RCC 7860 (cell line): ENCODE measurements around the gene RPP25L.
"Not testable (repeated sequence)": the region's sequence is repeated elsewhere in the genome, so short reads cannot be mapped to it uniquely, and the experiment has no call there.

Source experiments
- DNase-seq: peaks from one replicate; pipeline ENCODE4 v3.0.0-alpha.2; 2015; ENCODE audit warnings: low spot score
- FAIRE-seq: peaks from 2 replicates; lab custom pipeline; 2012; peaks lifted over from hg19 to GRCh38; lab: Jason Lieb, UNC

RPP25L gene, protein sequence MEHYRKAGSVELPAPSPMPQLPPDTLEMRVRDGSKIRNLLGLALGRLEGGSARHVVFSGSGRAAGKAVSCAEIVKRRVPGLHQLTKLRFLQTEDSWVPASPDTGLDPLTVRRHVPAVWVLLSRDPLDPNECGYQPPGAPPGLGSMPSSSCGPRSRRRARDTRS

DNA sequence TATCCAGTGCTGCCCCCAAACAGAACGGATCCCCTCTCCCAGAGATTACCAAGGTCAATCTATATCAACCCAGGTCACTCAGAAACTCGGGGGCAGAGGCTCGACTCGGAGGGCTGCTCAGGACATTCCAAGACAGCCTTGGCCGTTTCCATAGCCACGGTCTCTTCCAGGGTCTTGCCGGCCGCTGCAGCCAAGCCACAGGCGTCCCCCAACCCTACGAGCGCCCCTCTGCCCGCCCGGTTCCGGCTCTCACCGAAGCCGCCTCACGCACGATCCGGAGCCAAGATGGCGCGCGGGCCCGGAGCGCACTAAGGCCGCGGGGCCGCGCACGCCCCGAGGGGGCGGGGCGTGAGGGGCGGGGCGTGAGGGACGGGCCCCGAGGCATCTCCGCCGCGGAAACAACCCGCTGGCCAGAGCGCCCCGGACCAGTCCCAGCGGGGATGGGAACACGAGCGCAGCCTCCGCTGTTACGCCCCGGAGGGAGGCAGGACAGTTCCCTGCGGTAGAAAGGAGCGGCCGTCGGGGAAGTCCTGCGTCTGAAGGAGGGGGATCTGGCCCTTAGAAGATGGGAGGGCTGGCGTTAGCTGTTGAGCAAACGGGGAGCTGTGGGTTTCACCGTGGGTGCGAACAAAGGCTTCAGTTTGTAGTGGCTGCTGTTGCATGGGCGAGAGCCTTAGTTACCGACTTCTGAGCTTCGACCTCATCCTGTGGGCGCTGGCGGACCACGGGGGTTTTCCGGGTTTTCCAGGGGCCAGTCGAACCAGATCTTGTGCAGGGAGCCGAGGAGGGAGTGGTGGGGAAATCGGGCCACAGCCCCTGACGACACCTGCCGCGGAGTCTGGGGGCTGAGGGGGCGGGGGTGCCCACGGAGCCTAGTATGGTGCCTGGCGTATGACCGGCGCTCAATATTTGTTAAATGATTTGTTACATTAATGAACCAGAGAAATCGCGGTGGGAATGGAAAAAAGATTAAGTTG, at the start of gene RPP25L:
TSS of gene RPP25L (minus strand) at position 287 of the 977 bp plus-strand sequence. CDS start 801 bp downstream, outside the sequence.
- DNase-seq (peak; percentile 49), FAIRE-seq (no peak)

DNA sequence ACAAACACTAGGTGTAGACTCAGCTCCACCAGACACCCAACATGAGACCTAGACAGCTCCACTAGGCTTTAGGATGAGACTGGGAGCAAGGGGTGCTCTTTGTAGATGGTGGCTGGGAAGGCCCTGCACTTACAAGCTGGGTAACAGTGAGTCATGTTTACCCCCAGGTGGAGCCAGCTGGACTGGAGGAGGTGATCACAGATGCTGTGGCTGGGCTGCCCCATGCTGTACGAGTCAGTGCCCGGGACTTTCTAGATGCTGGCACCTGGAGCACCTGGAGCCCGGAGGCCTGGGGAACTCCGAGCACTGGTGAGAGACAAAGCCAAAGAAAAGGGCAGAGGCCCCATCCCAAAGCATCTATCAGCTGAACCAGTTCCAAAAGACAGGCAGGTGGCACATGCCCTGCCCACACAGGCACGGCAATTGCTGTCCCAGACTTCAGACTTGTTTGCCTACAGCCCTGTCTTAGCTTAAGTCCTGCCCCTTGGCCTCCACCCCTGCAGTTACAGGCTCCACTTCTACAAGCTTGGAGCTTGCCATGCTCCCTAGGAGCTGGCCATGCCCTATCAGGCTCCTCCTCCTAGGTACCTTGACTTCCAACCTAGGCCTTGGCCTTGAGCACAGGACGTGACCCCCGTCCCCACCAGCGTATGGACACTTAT, 47.8 kb upstream of the RPP25L start:
- FAIRE-seq = no peak

DNA sequence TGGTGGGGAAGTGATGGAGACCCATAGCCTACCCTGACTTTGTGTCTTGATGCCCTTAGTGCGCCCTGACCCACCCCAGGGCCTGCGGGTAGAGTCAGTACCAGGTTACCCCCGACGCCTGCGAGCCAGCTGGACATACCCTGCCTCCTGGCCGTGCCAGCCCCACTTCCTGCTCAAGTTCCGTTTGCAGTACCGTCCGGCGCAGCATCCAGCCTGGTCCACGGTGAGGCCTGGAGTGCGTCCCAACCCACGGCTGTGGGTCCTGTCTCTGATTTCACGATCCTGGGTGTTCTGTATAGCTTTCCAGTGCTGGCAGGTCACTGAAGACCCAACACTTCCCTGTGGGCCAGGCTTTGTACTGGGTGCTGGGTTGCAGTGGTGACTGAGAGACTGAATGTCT, 46.6 kb upstream of the RPP25L start:
- FAIRE-seq (no peak), DNase-seq (no peak)

More for the DNA sequence above, 47.8 kb upstream of the RPP25L start:
- no peak for DNase-seq

DNA sequence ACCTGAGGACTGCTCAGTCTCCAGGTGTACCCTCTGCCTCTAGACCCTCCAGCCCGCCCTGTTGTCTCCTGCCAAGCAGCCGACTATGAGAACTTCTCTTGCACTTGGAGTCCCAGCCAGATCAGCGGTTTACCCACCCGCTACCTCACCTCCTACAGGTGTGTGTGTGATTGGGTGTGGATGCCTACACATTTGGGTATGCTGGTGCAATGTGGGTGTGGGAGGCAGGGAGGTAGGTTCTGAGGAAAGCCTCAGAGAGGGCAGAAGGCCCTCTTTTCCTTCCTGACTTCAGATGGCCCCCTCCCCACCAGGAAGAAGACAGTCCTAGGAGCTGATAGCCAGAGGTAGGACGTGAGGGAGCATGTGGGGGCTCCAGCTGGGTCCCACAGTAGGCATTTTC, 45.1 kb upstream of the RPP25L start:
- no peak for FAIRE-seq
- no peak for DNase-seq

DNA sequence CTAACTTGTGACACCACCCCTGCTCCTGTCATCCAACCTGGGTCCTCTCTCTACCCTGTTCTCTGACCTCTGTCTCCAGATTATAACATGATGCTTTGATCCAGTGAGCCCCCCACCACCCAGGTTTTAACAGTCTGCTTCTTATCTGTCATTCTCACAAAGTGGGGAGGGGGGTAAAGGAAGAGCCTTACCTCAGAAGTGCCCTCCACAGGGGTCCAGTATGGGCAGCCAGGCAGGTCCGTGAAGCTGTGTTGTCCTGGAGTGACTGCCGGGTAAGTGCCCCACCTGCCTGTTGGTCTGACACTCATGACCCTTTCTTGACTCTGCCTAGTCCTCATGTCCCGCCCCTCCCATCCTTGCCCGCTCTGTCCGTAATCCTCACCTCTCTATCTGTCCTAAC, 43.5 kb upstream of the RPP25L start:
- FAIRE-seq (no peak), DNase-seq (no peak)

DNA sequence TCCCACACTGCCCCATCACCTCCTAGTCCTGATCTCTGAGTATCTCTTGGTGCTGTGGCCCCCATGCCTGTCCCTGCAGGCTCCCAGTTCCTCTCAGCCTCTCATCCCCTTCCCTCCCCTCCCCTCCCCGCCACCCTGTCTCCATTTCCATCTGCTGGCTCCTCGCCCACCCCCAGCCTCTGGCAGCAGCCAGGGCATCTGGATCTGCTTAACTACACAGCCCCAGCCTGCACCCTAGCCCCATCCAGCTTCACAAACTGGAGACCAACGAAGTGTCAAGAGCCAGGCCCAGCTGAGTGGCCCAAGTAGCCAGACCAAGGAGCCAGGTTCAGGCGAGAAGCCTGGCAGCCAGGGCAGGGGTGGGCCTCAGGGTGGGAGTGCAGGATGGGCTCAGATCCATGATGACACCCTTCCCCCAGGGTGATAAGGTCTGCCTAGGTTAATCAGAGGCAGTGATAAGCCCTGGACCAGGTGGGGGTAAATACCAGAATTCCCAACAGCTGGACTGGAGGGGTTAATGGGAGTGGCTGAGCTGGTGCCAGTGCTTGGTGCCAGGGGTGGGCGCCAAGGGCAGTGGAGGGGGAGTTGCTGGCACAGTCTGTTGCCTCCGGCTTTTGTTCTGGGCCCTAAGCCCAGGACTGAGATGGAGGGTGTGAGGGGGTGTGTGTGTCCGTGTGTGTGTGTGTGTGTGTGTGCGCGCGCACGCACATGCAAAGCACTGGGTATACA, 42.6 kb upstream of the RPP25L start:
- FAIRE-seq (no peak), DNase-seq (no peak)

DNA sequence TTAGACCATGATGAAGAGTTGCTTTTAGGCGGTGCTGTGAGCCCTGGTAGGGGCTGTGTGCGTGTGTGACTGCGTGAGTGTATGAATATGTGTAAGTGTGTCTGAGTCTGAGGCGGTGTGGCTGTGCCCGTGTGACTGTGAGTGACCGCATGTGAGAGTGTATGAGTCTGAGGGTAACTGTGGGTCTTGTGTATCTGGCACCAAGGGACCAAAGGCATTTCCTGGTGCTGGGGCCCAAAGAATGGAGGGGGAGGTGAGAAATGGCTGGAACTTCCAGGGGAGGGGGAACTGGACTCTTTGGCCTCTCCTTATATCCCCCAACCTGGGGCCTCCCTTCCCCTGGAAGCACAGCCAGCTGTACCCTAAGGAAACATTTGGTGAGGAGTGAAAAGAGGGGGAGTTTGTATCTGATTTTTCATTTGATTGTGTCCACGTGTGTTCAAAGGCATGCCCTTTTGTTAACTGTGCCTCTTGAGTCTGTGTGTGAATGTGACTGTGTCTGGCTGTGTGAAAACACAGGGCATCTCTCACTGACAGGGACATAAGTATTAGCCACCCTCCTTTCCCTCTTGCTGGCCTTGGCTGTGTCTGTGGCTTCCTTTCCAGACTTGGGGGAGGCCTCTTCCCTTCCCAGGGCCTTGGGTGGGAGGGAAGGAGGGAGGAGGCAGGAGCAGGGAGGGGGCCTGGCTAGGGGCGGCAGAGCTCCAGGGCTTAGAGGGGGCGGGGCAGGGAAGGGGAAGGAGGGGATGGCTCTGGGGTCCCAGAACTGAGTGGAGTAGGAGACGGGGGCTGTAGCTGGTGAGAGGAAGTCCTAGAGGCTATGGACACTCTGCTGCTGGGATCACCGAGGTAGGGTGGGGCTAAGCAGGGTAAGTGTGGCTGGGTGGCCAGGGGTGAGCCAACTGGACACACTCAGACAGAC, 41.5 kb upstream of the RPP25L start:
- DNase-seq = no peak
- no peak for FAIRE-seq

DNA sequence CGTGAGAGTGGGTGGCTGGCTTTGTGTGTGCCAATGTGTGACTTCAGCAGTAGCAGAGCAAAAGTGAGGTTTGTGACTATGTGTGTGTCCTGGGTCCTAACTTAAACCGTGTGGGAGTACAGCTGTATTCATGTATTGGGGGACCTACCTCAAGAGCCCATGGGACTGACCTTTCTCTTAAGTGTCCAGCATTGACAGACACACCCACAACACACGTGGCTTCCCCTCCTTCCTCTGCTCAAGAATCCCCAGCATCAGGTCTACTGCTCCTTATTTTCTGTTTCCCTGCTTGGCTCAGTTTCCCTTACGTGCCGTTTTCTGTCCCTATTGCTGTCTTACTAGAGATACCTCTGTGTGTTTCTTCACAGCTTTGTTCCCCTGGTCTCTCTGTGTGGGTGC, 40.7 kb upstream of the RPP25L start:
- DNase-seq = no peak
- no peak for FAIRE-seq

DNA sequence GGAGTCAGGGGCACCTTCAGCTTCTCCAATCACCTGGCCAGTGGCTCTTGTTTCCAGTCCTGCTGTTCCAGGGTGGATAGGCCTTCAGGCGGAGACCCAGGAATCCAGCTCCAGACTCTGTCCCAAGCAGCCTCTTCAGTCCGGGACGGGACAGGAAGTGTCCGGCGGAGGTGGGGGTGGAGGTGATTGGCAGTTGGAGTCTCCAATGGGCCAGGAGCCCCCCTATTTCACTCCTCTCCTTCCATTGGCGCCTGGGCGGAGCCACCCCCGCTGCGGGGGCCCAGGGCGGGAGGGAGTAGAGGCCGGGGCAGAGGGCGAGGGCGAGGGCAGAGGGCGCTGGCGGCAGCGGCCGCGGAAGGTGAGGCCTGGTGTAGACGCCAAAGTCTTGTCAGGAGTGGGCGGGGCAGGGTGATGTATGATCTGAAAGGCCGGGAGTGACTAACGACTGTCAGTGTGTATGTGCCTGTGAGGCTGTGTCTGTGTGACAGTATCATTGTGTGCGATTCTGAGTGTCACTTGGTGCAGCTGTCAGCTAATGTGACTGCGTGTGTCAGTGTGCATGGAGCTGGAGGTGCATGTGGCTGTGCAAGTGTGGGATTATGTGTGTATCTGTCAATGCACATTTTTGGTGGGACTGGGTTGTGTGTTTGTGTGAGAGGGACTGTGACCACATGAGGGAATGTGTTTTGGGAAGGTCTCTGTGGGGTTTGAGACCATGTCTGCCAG, 40.1 kb upstream of the RPP25L start, which contains the start of gene IL11RA:
TSS of gene IL11RA (plus strand) at position 310 of the 726 bp plus-strand sequence. CDS start 3,033 bp downstream, outside the sequence.
- DNase-seq (peak; percentile 71), FAIRE-seq (no peak)

DNA sequence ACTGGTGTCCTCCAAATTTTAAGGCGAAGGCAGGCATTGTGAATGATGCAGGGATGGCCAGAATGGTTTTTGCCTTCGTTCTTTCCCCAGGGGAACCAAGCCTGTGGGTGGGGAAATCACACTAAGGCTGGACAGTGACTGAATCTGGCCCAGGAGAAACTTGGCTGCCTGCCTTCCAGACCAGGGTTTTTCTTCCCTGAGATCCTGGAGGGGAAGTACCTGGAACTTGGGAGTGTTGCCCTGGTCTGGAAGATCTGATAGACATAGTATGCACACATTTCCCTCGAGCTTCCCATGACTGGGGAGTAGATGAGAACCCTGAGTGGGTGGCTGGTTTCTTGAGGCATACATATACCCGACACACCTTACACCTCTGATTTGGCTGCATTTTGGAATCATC, 39.4 kb upstream of the RPP25L start:
- DNase-seq = peak; percentile 23
- no peak for FAIRE-seq

DNA sequence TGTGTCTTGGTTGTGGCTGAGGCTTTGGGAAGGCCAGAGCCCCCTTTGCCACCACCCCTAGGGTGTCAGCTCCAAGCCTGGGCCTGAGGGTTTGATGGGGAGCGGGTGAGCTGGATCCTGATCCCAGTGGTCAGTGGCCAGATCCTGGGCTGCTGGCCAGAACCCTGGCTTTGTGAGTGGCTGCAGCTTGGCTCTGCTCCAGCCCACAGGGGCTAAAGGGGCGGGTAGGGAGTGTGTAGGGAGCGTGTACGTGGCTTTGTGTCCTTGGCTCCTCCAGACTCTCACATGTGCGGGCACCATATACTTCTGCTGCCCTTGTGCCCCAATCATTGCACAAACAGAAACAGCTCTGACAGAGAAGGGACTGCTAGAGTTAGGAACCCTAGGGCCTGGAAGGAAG, 38.9 kb upstream of the RPP25L start:
- DNase-seq = peak; percentile 55
- no peak for FAIRE-seq

DNA sequence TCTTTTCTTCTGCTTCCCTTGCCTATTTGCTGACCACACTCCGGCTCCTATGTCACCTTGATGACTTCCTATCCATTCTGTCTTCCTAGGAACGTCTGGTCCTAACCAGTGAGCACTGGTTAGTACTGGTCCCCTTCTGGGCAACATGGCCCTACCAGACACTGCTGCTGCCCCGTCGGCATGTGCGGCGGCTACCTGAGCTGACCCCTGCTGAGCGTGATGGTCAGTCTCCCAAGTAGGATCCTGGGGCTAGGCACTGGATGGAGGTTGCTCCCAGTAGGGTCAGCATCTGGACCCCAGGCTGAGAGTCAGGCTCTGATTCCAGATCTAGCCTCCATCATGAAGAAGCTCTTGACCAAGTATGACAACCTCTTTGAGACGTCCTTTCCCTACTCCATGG, 36.8 kb upstream of the RPP25L start:
- no peak for FAIRE-seq
- no peak for DNase-seq

DNA sequence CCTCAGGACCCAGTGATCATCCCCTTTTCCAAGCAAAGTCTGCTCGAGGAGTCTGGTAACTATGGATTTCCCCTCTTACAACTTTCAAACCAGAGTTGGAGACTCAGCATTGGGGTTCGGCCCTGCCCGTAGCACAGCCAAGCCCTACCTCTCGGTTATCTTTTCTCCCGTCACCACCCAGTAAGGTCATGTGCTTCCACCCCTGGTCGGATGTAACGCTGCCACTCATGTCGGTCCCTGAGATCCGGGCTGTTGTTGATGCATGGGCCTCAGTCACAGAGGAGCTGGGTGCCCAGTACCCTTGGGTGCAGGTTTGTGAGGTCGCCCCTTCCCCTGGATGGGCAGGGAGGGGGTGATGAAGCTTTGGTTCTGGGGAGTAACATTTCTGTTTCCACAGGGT, 35.8 kb upstream of the RPP25L start:
- no peak for FAIRE-seq

DNA sequence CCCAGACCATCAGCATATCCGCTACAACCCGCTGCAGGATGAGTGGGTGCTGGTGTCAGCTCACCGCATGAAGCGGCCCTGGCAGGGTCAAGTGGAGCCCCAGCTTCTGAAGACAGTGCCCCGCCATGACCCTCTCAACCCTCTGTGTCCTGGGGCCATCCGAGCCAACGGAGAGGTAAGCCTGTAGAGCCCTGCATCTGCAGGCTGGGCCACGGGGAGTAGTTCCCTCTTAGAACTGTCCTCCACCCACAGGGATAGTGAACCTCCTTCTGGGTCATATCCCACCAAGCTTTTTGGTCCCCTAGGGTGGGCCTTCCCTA, 35.1 kb upstream of the RPP25L start:
- no peak for FAIRE-seq
- no peak for DNase-seq

More for the DNA sequence above, 35.8 kb upstream of the RPP25L start:
- no peak for DNase-seq

DNA sequence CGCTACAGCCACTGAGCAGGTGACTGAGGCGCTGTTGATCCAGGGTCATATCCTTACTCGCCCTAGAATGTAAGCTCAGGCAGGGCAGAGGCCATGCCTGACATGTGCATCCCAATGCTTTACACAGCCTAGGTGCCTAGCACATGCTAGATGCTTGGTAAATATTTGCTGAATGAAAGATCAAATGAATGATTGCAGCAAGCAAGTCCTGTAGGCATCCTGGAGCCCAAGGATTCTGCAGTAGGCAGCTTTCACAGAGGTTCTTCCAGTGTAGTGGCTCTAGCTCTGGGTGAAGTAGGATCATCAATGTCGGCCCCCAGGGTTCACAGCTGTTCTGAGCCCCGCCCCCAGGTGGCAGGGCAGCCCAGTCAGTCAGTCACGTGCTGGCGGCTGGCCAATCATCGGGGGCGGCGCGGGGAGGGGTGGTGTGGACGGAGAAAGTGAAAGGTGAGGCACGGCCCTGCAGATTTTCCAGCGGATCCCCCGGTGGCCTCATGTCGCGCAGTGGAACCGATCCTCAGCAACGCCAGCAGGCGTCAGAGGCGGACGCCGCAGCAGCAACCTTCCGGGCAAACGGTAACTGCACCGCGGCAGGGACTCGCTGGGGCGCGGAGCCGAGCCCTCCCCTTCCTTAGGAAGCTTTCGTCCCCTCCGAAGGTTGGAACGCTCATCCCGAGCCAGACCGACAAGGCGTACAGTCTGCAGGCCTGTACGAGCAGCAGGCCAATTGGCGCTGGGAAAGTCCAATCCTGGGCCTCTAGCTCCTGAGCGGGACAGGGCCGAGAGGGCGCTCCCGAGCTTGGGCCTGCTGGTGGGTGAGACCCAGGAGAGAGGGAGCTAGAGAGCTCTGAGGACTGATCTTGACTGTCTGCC, 34.5 kb upstream of the RPP25L start, which contains the start of gene GALT:
TSS of gene GALT (plus strand) at position 465 of the 873 bp plus-strand sequence. CDS start at position 495, 30 bp downstream.
- no peak for FAIRE-seq

DNA sequence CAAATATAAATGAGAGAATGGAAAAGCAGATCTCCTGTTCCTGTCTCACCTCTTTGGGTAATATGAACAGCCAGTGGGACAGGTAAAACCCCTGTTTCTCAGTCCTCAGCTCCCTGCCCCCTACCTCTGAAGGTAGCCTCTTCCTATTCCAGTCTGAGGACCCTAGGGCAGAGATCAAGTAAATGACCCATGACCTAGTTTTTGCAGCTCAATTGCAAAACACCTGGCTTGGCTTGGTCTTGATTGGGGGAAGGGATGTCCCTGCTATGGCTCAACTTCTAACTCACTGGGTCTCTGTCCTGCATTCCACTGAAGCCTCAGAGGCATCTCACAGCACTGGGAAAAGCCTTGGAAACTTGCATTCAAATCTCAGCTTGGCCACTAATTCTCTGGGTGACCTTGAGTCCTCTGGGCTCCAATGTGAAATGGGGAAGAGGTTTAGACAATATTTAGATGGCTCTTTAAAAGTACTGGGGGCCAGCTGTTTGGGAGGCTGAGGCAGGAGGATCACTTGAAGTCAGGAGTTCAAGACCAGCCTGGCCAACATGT, 32.9 kb upstream of the RPP25L start:
- FAIRE-seq (no peak), DNase-seq (no peak)

More for the DNA sequence above, 34.5 kb upstream of the RPP25L start, which contains the start of gene GALT:
- peak; percentile 64 for DNase-seq

DNA sequence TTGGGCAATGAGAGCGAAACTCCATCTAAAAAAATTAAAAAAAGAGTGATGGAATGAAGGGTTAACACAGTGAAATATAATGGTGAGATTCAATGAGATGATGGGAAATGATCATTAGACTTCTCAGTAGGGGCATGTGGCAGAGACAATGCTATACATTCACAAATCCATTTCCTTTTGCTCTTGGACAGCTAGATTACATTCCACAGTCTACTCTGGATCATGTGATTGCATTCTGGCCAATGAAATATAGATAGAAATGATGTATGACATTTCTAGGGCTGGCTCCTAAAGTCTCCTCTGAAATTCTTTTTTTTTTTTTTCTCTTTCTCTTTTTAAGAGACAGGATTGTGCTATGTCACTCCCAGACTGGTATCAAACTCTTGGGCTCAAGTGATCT, 30.8 kb upstream of the RPP25L start:
- FAIRE-seq (no peak), DNase-seq (no peak)

DNA sequence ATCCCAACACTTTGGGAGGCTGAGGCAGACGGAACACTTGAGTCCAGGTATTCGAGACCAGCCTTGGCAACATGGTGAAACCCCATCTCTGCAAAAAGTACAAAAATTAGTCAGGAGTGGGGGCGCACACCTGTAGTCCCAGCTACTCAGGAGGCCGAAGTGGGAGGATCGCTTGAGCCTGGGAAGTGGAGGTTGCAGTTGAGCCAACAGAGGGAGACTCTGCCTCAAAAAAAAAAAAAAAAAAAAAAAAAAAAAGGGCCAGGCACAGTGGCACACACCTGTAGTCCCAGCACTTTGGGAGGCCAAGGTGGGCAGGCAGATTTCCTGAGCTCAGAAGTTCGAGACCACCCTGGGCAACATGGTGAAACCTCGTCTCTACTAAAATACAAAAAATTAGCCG, 27.4 kb upstream of the RPP25L start:
- FAIRE-seq, DNase-seq: not testable (repeated sequence)
